BLaER1 (cell line): ENCODE measurements around the gene LRRC37A.
"Not testable (repeated sequence)": the region's sequence is repeated elsewhere in the genome, so short reads cannot be mapped to it uniquely, and the experiment has no call there.

Experiments used
- H3K27ac ChIP-seq: shearing (Covaris generic); formaldehyde crosslinking; 2 replicates; pipeline ENCODE4 v1.8.1; 2022
- H3K27me3 ChIP-seq: shearing (Covaris generic); formaldehyde crosslinking; 2 replicates; pipeline ENCODE4 v1.8.1; 2022
- H3K36me3 ChIP-seq: shearing (Covaris generic); formaldehyde crosslinking; 2 replicates; pipeline ENCODE4 v1.8.1; 2022
- H3K4me1 ChIP-seq: shearing (Covaris generic); formaldehyde crosslinking; 2 replicates; pipeline ENCODE4 v1.8.1; 2022
- H3K4me2 ChIP-seq: shearing (Covaris generic); formaldehyde crosslinking; 2 replicates; pipeline ENCODE4 v1.8.1; 2022
- H3K4me3 ChIP-seq: shearing (Covaris generic); formaldehyde crosslinking; 2 replicates; pipeline ENCODE4 v1.8.1; 2022
- H3K9ac ChIP-seq: shearing (Covaris generic); formaldehyde crosslinking; 2 replicates; pipeline ENCODE4 v1.8.1; 2022
- H3K9me3 ChIP-seq: shearing (Covaris generic); formaldehyde crosslinking; 2 replicates; pipeline ENCODE4 v1.8.1; 2022
- H4K20me1 ChIP-seq: shearing (Covaris generic); formaldehyde crosslinking; 2 replicates; pipeline ENCODE4 v1.8.1; 2022
- Cebpa-rat ChIP-seq: shearing (Covaris generic); IDR thresholded peaks from 2 replicates; pipeline ENCODE4 v1.8.1; 2022

LRRC37A gene

DNA sequence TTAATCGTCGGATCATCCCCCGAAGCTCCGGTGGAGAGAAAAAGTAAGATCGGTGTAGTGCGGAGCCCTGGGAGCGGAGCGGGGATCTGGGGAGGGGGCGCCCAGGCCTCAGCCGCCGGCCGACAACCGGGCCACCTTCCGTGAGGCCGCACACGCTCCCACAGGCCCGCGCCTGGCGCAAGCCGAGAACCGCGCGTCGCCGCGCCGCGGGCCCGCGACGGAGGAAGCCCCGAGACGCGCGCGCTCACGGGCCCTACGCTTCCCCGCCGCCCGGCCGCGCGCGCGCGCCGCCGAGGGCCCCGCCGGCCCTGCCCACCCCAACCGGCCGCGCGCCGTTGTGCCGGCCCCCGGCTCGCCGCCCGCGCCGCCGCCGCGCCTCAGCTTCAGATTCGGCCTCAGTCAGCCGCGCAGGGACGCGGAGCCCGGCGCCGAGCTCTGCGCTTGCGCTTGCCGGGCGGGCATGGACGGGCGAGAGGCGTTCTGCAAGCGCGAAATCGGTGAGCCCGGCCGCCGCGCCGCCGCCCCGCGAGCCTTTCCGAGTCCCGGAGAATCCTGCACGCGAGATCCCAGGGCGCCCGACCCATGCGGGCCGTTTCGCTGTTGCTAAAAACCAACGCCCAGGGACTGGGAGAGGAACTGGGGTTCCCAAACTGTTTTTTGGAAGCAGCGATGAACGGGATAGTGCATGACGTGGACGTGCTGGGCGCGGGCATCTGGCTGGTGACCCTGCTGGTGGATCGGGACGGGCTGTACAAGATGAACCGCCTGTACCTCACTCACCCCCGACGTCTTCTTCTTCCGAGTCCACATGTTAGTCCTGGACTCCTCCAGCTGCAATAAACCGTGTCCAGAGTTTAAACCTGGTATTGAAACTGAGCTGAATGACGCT lies 28.0 kb upstream of the LRRC37A start:
- no peaks in the 10 kb centered on the region for H3K36me3 ChIP-seq
- H3K9ac ChIP-seq: peak overlapping the region; percentile 78

DNA sequence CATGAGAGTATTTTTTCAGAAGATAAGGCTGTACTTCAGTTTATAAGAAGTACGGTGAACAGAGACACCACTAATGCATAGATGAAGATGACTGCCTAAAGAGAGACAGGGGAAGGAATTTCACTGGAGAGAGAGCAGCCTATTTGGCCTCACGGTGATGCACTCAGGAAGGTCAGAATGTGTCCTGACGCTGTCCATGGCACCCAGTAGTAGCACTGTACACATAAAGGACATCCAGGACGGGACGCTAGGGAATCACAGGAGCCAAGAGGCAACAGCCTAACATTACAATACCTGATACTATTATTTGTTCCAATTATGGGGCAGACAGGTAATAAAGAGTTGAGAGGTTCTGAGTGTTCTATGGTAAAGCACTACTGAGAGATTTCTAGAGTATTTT lies 24.9 kb upstream of the LRRC37A start:
- peaks cover 21% of the 10 kb centered on the region for H3K4me1 ChIP-seq
- no peak overlapping the region for H3K9ac ChIP-seq
- no peaks in the 10 kb centered on the region for H3K9me3 ChIP-seq
- H3K4me3 ChIP-seq: no peak overlapping the region
- no peak for TF ChIP-seq Cebpa-rat
- no peak overlapping the region for H3K27ac ChIP-seq
- H4K20me1 ChIP-seq: no peaks in the 10 kb centered on the region
- H3K27me3 ChIP-seq: no peaks in the 10 kb centered on the region
- no peak overlapping the region for H3K4me2 ChIP-seq
- H3K36me3 ChIP-seq: no peaks in the 10 kb centered on the region

More for the DNA sequence above, 28.0 kb upstream of the LRRC37A start:
- TF ChIP-seq Cebpa-rat: no peak
- Histone ChIP-seq H3K27ac (peak overlapping the region; percentile 77), H3K4me3 (peak overlapping the region; percentile 76), H3K4me2 (peak overlapping the region; percentile 90), H4K20me1 (no peaks in the 10 kb centered on the region), H3K4me1 (peaks cover 21% of the 10 kb centered on the region), H3K27me3 (no peaks in the 10 kb centered on the region), H3K9me3 (no peaks in the 10 kb centered on the region)

- no peak for TF ChIP-seq Cebpa-rat
- Histone ChIP-seq H3K4me3 (no peak overlapping the region), H3K36me3 (no peaks in the 10 kb centered on the region), H3K27me3 (no peaks in the 10 kb centered on the region), H3K4me1 (no peaks in the 10 kb centered on the region), H3K9me3 (no peaks in the 10 kb centered on the region), H4K20me1 (no peaks in the 10 kb centered on the region), H3K4me2 (no peak overlapping the region), H3K27ac (no peak overlapping the region), H3K9ac (no peak overlapping the region)
These were observed 21.2 kb upstream of the LRRC37A start for GRCh38 chr17:46273541-46274236.

GRCh38 chr17:46274238-46274637 lies 20.7 kb upstream of the LRRC37A start:
- TF ChIP-seq Cebpa-rat: no peak
- Histone ChIP-seq H3K4me1 (no peaks in the 10 kb centered on the region), H3K9ac (no peak overlapping the region), H3K9me3 (no peaks in the 10 kb centered on the region), H3K4me2 (no peak overlapping the region), H3K27me3 (no peaks in the 10 kb centered on the region), H3K27ac (no peak overlapping the region), H4K20me1 (no peaks in the 10 kb centered on the region), H3K36me3 (no peaks in the 10 kb centered on the region), H3K4me3 (no peak overlapping the region)

DNA sequence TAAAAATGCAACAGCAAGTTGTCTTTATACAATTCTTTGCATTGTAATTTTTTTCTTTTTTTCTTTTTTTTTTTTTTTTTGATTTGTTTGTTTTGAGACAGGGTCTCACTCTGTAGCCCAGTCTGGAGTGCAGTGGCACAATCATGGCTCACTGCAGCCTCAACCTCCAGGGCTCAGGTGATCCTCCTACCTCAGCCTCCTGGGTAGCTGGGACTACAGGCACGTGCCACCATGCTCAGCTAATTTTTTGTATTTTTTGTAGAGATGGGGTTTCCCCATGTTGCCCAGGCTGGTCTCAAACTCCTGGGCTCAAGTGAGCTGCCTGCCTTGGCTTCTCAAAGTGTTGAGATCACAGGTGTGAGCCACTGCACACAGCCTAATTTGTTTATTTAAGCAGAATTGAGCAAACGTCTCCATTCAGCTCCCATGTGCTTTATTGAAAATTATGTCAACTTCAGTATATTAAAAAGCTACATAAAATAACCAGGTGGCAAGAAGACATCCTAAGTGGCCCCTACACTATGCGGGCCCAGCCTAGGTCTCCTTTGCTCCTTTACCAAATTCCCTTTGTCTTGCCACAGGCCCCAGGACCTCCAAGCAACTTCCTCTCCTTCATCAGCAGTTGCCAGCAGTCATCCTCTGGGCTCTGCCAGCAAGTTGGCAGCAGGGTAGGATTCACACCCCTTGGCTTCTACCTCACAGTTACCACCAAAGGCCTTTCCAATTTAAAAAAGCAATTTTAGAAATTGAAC lies 18.0 kb upstream of the LRRC37A start:
- H3K4me1 ChIP-seq, H3K4me2 ChIP-seq, H3K27me3 ChIP-seq, H3K36me3 ChIP-seq, H3K27ac ChIP-seq, H3K9me3 ChIP-seq, H3K4me3 ChIP-seq, H3K9ac ChIP-seq, H4K20me1 ChIP-seq: not testable (repeated sequence)

GRCh38 chr17:46281336-46281735 lies 13.6 kb upstream of the LRRC37A start:
- H3K4me1 ChIP-seq, H3K36me3 ChIP-seq: not testable (repeated sequence)

GRCh38 chr17:46282635-46283034 lies 12.3 kb upstream of the LRRC37A start:
- not testable (repeated sequence) for H3K4me1 ChIP-seq

More at GRCh38 chr17:46281336-46281735, 13.6 kb upstream of the LRRC37A start:
- not testable (repeated sequence) for H3K27me3 ChIP-seq, H3K4me3 ChIP-seq, H4K20me1 ChIP-seq, H3K9me3 ChIP-seq, H3K9ac ChIP-seq, H3K27ac ChIP-seq, H3K4me2 ChIP-seq

GRCh38 chr17:46284467-46284866 lies 10.5 kb upstream of the LRRC37A start:
- H3K4me3 ChIP-seq, H3K4me2 ChIP-seq, H3K9me3 ChIP-seq, H3K9ac ChIP-seq, H3K27me3 ChIP-seq, H3K27ac ChIP-seq, H3K36me3 ChIP-seq, H4K20me1 ChIP-seq, H3K4me1 ChIP-seq: not testable (repeated sequence)

More at GRCh38 chr17:46282635-46283034, 12.3 kb upstream of the LRRC37A start:
- H3K36me3 ChIP-seq, H3K4me2 ChIP-seq, H3K9ac ChIP-seq, H3K27ac ChIP-seq, H4K20me1 ChIP-seq, H3K27me3 ChIP-seq, H3K9me3 ChIP-seq, H3K4me3 ChIP-seq: not testable (repeated sequence)

GRCh38 chr17:46285500-46285899 lies 9.4 kb upstream of the LRRC37A start:
- not testable (repeated sequence) for H3K9ac ChIP-seq, H3K36me3 ChIP-seq, H3K27ac ChIP-seq, H3K4me2 ChIP-seq, H3K4me1 ChIP-seq, H3K9me3 ChIP-seq, H4K20me1 ChIP-seq, H3K27me3 ChIP-seq, H3K4me3 ChIP-seq

DNA sequence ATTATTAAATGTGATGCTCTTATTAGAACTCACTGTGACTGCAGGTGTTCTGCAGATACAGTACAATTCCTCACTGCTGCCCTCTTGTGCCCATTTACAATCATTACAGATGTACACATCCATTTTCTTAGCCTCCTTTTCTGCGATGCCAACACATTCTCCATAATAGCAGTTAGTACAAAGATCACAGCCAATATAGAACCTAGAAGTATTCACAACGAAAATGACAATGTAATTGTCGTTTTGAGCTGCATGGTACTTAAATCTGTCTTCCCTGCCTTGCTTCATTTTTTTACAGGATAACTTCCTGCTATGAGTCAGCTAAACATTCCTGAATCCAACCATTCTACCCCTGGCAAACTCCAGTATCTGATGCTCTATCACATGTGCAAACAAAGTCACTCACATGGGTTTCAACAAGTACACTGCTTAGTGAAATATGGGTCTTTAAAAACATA lies 8.1 kb upstream of the LRRC37A start:
- H3K27me3 ChIP-seq, H4K20me1 ChIP-seq, H3K9ac ChIP-seq, H3K4me3 ChIP-seq, H3K36me3 ChIP-seq, H3K9me3 ChIP-seq, H3K4me2 ChIP-seq, H3K27ac ChIP-seq: not testable (repeated sequence)
- H3K4me1 ChIP-seq: peaks cover 15% of the 10 kb centered on the region

DNA sequence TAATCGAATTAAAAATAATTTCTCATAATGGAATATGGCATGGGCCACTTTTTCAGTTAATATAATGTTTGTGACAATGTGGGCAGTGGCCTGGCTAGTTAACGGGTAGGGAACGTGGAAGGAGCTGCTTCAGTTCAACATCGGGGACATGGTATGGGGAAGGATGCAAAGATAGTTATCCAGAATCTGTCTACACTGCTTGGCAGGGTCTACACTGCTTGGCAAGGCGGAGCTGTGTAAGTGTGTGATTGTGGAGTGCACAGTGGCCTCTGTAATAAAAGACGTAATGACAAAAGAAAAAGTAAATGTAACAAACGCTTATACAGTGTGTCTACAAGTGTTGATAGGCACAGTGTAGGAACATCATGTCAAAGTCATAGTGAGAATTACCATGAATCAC lies 7.3 kb upstream of the LRRC37A start:
- peaks cover 16% of the 10 kb centered on the region for H3K4me1 ChIP-seq
- H4K20me1 ChIP-seq, H3K27me3 ChIP-seq, H3K36me3 ChIP-seq, H3K4me2 ChIP-seq, H3K4me3 ChIP-seq, H3K9ac ChIP-seq, H3K9me3 ChIP-seq, H3K27ac ChIP-seq: not testable (repeated sequence)

GRCh38 chr17:46290906-46291546 lies 3.9 kb upstream of the LRRC37A start:
- H3K36me3 ChIP-seq, H4K20me1 ChIP-seq, H3K27me3 ChIP-seq, H3K4me3 ChIP-seq, H3K9me3 ChIP-seq: not testable (repeated sequence)
- H3K4me1 ChIP-seq: peaks cover 16% of the 10 kb centered on the region
- peak overlapping the region; percentile 70 for H3K4me2 ChIP-seq
- peak overlapping the region; percentile 77 for H3K27ac ChIP-seq
- peak overlapping the region; percentile 25 for H3K9ac ChIP-seq

DNA sequence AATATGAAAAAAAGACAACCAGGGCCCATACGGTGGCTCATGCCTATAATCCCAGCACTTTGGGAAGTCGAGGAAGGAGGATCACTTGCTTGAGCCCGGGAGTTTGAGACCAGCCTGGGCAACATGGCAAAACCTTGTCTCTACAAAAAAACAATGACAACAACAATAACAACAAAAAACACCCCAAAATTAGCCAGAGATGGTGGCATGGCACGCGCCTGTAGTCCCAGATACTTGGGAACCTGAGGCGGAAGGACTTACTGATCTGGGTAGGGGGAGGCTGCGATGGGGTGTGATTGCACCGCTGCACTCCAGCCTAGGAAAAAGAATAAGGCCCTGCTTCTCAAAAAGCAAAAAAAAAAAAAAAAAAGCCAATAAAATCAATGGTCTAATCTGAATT lies 3.3 kb upstream of the LRRC37A start:
- not testable (repeated sequence) for H3K9me3 ChIP-seq, H3K4me3 ChIP-seq, H4K20me1 ChIP-seq, H3K36me3 ChIP-seq, H3K27me3 ChIP-seq
- Histone ChIP-seq H3K9ac (peak overlapping the region; percentile 25; the same call in 1 of the 2 replicates), H3K4me2 (peak overlapping the region; percentile 70), H3K27ac (peak overlapping the region; percentile 77), H3K4me1 (peaks cover 16% of the 10 kb centered on the region)
